H1 (cell line): Measurements from ENCODE around the gene SRI. TPM values are rescaled to one million over a fixed set of nuclear protein-coding genes. Genes with fewer than 3 reads are reported as not detected.

Source experiments
- CTCF ChIA-PET: fragments of 300-600 bp; sonication (Branson Sonifier 250); formaldehyde crosslinking; loops from one replicate; lab custom pipeline; 2021; ENCODE audit not compliant: partially characterized antibody; lab: Charles Lee
- POLR2A ChIA-PET: fragments of 300-600 bp; sonication (Branson Sonifier 250); formaldehyde crosslinking; loops from one replicate; lab custom pipeline; 2021; ENCODE audit warnings: inconsistent platforms; ENCODE audit not compliant: partially characterized antibody; lab: Charles Lee
- DNase-seq, 2 experiments: peaks; one replicate each; pipeline versions ENCODE4 v3.0.0 to v3.0.0-alpha.2; 2010 to 2022; ENCODE audit warnings: low spot score in 2 of 2, low read depth in 1 of 2, mixed read lengths in 1 of 2
- FAIRE-seq: peaks from 2 replicates; lab custom pipeline; 2011; peaks lifted over from hg19 to GRCh38; lab: Jason Lieb, UNC
- H2AFZ ChIP-seq: 2 replicates; pipeline ENCODE4 v1.8.1; 2012; ENCODE audit warnings: low read length, inconsistent platforms
- H2AK5ac ChIP-seq: 2 replicates; pipeline ENCODE4 v1.6.1; 2013; ENCODE audit warnings: low read depth, low read length
- H2BK120ac ChIP-seq: replicated peaks from 2 replicates; pipeline ENCODE3; 2013; ENCODE audit warnings: low read depth, low read length, inconsistent platforms
- H2BK12ac ChIP-seq: 2 replicates; pipeline ENCODE4 v1.6.1; 2013; ENCODE audit warnings: low read depth, low read length
- H2BK15ac ChIP-seq: 2 replicates; pipeline ENCODE4 v1.6.1; 2013; ENCODE audit warnings: low read length
- H2BK20ac ChIP-seq: 2 replicates; pipeline ENCODE4 v1.6.1; 2013; ENCODE audit warnings: low read length
- H2BK5ac ChIP-seq: 2 replicates; pipeline ENCODE4 v1.6.1; 2013; ENCODE audit warnings: low read depth, low read length
- H3K14ac ChIP-seq: 2 replicates; pipeline ENCODE4 v1.6.1; 2013; ENCODE audit warnings: inconsistent platforms; ENCODE audit not compliant: insufficient read length
- H3K18ac ChIP-seq: 2 replicates; pipeline ENCODE4 v1.6.1; 2013; ENCODE audit warnings: low read length; ENCODE audit errors: extremely low read depth
- H3K23ac ChIP-seq: 2 replicates; pipeline ENCODE4 v1.6.1; 2013; ENCODE audit warnings: inconsistent platforms; ENCODE audit not compliant: insufficient read length
- H3K23me2 ChIP-seq: 2 replicates; pipeline ENCODE4 v1.6.1; 2013; ENCODE audit warnings: low read depth, low read length
- H3K27ac ChIP-seq: 2 replicates; pipeline ENCODE4 v1.6.1; 2011; ENCODE audit warnings: low read depth, low read length, inconsistent platforms
- H3K27me3 ChIP-seq, 4 experiments: replicated peaks in 1 of 4; 1 replicate in 1 of 4; 2 replicates in 3 of 4; pipeline versions ENCODE4 v1.6.1 to v1.8.1; 2011 to 2013; ENCODE audit warnings: low read length in 3 of 4, mild to moderate bottlenecking in 3 of 4, inconsistent platforms in 2 of 4, mixed read lengths in 2 of 4, moderate library complexity in 1 of 4; ENCODE audit not compliant: control insufficient read depth in 3 of 4, insufficient read depth in 3 of 4; ENCODE audit errors: extremely low read depth in 1 of 4
- H3K36me3 ChIP-seq, 4 experiments: 2 replicates each; pipeline versions ENCODE4 v1.6.1 to v1.8.1; 2011 to 2013; ENCODE audit warnings: mild to moderate bottlenecking in 4 of 4, low read length in 3 of 4, moderate library complexity in 2 of 4, control low read depth in 1 of 4, inconsistent platforms in 1 of 4; ENCODE audit not compliant: insufficient read depth in 4 of 4, control insufficient read depth in 2 of 4
- H3K4ac ChIP-seq: replicated peaks from 2 replicates; pipeline ENCODE3; 2013; ENCODE audit warnings: low read length, low read depth, mixed read lengths, inconsistent platforms; ENCODE audit not compliant: insufficient read length
- H3K4me1 ChIP-seq, 4 experiments: replicated peaks in 1 of 4; 1 replicate in 1 of 4; 2 replicates in 3 of 4; pipeline versions ENCODE4 v1.6.1 to v1.8.1; 2011 to 2013; ENCODE audit warnings: low read length in 3 of 4, inconsistent platforms in 2 of 4, mixed read lengths in 1 of 4; ENCODE audit not compliant: insufficient read depth in 4 of 4, control insufficient read depth in 3 of 4
- H3K4me2 ChIP-seq, 2 experiments: 2 replicates each; pipeline versions ENCODE4 v1.6.1 to v1.8.1; 2011 to 2013; ENCODE audit warnings: low read depth in 2 of 2, low read length in 2 of 2, control low read depth in 1 of 2, inconsistent platforms in 1 of 2, mild to moderate bottlenecking in 1 of 2; ENCODE audit not compliant: insufficient read depth in 1 of 2
- H3K4me3 ChIP-seq, 4 experiments: fragments of 200-600, 300-600 bp in 1 of 4; sonication (generic), shearing (Covaris generic), sonication (Bioruptor Twin) in 1 of 4; 2 replicates each; pipeline versions ENCODE4 v1.5.1 to v1.8.1; 2011 to 2016; ENCODE audit warnings: low read length in 4 of 4, low read depth in 3 of 4, control low read depth in 2 of 4, inconsistent platforms in 2 of 4, mild to moderate bottlenecking in 2 of 4, mixed read lengths in 1 of 4, moderate library complexity in 1 of 4; ENCODE audit not compliant: insufficient read depth in 2 of 4; ENCODE audit errors: extremely low read depth in 1 of 4
- H3K56ac ChIP-seq: replicated peaks from 2 replicates; pipeline ENCODE3; 2013; ENCODE audit warnings: low read depth, mild to moderate bottlenecking, mixed read lengths, low read length, inconsistent platforms; ENCODE audit not compliant: insufficient read length
- H3K79me1 ChIP-seq: 2 replicates; pipeline ENCODE4 v1.6.1; 2013; ENCODE audit warnings: low read depth, low read length, control low read depth
- H3K79me2 ChIP-seq, 2 experiments: 2 replicates each; pipeline versions ENCODE4 v1.6.1 to v1.8.1; 2012 to 2013; ENCODE audit warnings: low read length in 2 of 2, mild to moderate bottlenecking in 2 of 2, inconsistent platforms in 1 of 2; ENCODE audit not compliant: insufficient read depth in 2 of 2, control insufficient read depth in 1 of 2
- H3K9ac ChIP-seq, 4 experiments: replicated peaks in 1 of 4; 1 replicate in 1 of 4; 2 replicates in 3 of 4; pipeline versions ENCODE4 v1.6.1 to v1.8.1; 2011 to 2013; ENCODE audit warnings: low read depth in 3 of 4, low read length in 3 of 4, control low read depth in 2 of 4, mild to moderate bottlenecking in 2 of 4, moderate library complexity in 2 of 4, inconsistent platforms in 1 of 4; ENCODE audit errors: extremely low read depth in 1 of 4
- H3K9me3 ChIP-seq, 2 experiments: 2 replicates each; pipeline versions ENCODE4 v1.6.1 to v1.8.1; 2012 to 2013; ENCODE audit warnings: mild to moderate bottlenecking in 2 of 2, moderate library complexity in 2 of 2, control low read depth in 1 of 2, inconsistent platforms in 1 of 2, low read depth in 1 of 2, low read length in 1 of 2, mixed read lengths in 1 of 2; ENCODE audit not compliant: insufficient read depth in 2 of 2
- H4K20me1 ChIP-seq, 2 experiments: replicated peaks in 1 of 2; 2 replicates each; pipeline versions ENCODE3 to v1.8.1; 2011 to 2013; ENCODE audit warnings: inconsistent platforms in 2 of 2, low read length in 2 of 2, mild to moderate bottlenecking in 1 of 2; ENCODE audit not compliant: insufficient read depth in 2 of 2, control insufficient read depth in 1 of 2
- H4K5ac ChIP-seq: 2 replicates; pipeline ENCODE4 v1.6.1; 2013; ENCODE audit warnings: low read length, low read depth, mixed read lengths, inconsistent platforms; ENCODE audit not compliant: insufficient read length
- H4K8ac ChIP-seq: 2 replicates; pipeline ENCODE4 v1.8.0; 2013; ENCODE audit warnings: mild to moderate bottlenecking, moderate library complexity, low read length, inconsistent platforms; ENCODE audit not compliant: insufficient read depth; ENCODE audit errors: extremely low read depth
- H4K91ac ChIP-seq: replicated peaks from 2 replicates; pipeline ENCODE3; 2013; ENCODE audit warnings: low read length, mixed read lengths, inconsistent platforms; ENCODE audit not compliant: insufficient read length
- RXRA ChIP-seq: IDR thresholded peaks from 2 replicates; pipeline ENCODE4 v1.6.1; 2011; ENCODE audit warnings: low read depth, mild to moderate bottlenecking, low read length, moderate library complexity; ENCODE audit not compliant: insufficient read depth
- polyA plus RNA-seq, 7 experiments: library from polyadenylated mRNA; depleted of rRNA in 3 of 7; stranded (reverse) in 5 of 7; unstranded in 2 of 7; fragments of >200 nt in 5 of 7; fragments of 200-250 nt in 2 of 7; gene quantifications; 1 replicate in 5 of 7; 2 replicates in 1 of 7; 4 replicates in 1 of 7; pipeline versions ENCODE4 v1.2.1 to v1.2.3, GENCODE V29; 2011 to 2013; ENCODE audit warnings: missing spikeins in 2 of 7, mixed read lengths in 2 of 7
- total RNA-seq: library from RNA; stranded (reverse); fragmentation: NEBNext Ultra II Directional; extraction: Animal tissue kit (Norgen Biotek cat#: 25700); gene quantifications from 2 replicates; pipeline ENCODE4 v1.2.1, GENCODE V29; 2021

Gene SRI
- total and polyA plus RNA-seq, 2 of the 8 experiments (the other 6 are each of a cell fraction or from before 2014, with no cell fraction given) = 118 to 170 TPM

GRCh38 chr7:88256906-88257305, 37.1 kb upstream of the SRI start:
- Histone ChIP-seq H3K36me3 (no peaks in the 10 kb centered on the region), H3K4me3 (no peak overlapping the region), H3K56ac (no peak overlapping the region), H3K4ac (no peak overlapping the region), H3K79me1 (no peaks in the 10 kb centered on the region), H3K23me2 (no peaks in the 10 kb centered on the region; the same call in 1 of the 2 replicates), H4K5ac (no peak overlapping the region), H3K18ac (no peak overlapping the region), H3K79me2 (no peaks in the 10 kb centered on the region), H3K23ac (no peak overlapping the region), H2BK20ac (no peak overlapping the region), H3K14ac (no peak overlapping the region)
- no peak for TF ChIP-seq RXRA
- TF ChIP-seq, all 59 proteins: peak for 0
- H2AFZ ChIP-seq = no peak overlapping the region
- ChIA-PET POLR2A (no interaction called here), CTCF (no interaction called here)
- H4K20me1 ChIP-seq = no peaks in the 10 kb centered on the region
- H3K9me3 ChIP-seq = peaks cover 3% of the 10 kb centered on the region in 2 experiments; a peak in 2 of 4 replicates
- H2BK120ac ChIP-seq = no peak overlapping the region
- H4K8ac ChIP-seq = no peak overlapping the region
- no peak for DNase-seq
- FAIRE-seq = no peak
- no peak overlapping the region for H2BK5ac ChIP-seq
- no peak overlapping the region for H3K9ac ChIP-seq
- H3K4me1 ChIP-seq = no peaks in the 10 kb centered on the region
- H2AK5ac ChIP-seq = no peak overlapping the region
- no peak overlapping the region for H3K4me2 ChIP-seq
- H3K27ac ChIP-seq = no peak overlapping the region
- no peak overlapping the region for H2BK15ac ChIP-seq
- no peaks in the 10 kb centered on the region for H3K27me3 ChIP-seq
- H2BK12ac ChIP-seq = no peak overlapping the region
- no peak overlapping the region for H4K91ac ChIP-seq
